OCI-LY3 (cell line): ENCODE results near the gene PTDSS2.

Experiments used
- CTCF ChIP-seq: fragments of 200-600, 300-600 bp; sonication (generic); IDR thresholded peaks from 2 replicates; pipeline ENCODE4 v1.5.1; 2014; ENCODE audit warnings: antibody characterized with exemption, low read length, low read depth
- EZH2phosphoT487 ChIP-seq: fragments of 200-600 bp; shearing (Covaris generic); IDR thresholded peaks from 2 replicates; pipeline ENCODE4 v1.6.1; 2018; ENCODE audit warnings: antibody characterized with exemption, mixed run types, low read depth

GRCh38 chr11:518463-519202, 68.6 kb downstream of the PTDSS2 start:
- TF ChIP-seq CTCF (no peak), EZH2phosphoT487 (no peak)
